Neural cell (in vitro differentiated cells): Measurements from ENCODE around the gene RAET1E. TPM values are rescaled to one million over a fixed set of nuclear protein-coding genes. Genes with fewer than 3 reads are reported as not detected.

Experiments used
- H2AFZ ChIP-seq: fragments of 200-600, 300-800 bp; sonication (generic), shearing (Covaris generic); 2 replicates; pipeline ENCODE4 v1.6.0; 2014; ENCODE audit warnings: low read depth, mild to moderate bottlenecking, antibody characterized with exemption, low read length, moderate library complexity
- H3F3A ChIP-seq: fragments of 200-600 bp; shearing (Covaris generic); 2 replicates; pipeline ENCODE4 v1.6.1; 2016; ENCODE audit warnings: mild to moderate bottlenecking, moderate library complexity, mixed read lengths, antibody characterized with exemption, low read length; ENCODE audit not compliant: insufficient read depth, poor library complexity, severe bottlenecking
- H3K27ac ChIP-seq: fragments of 200-600, 300-800 bp; sonication (generic), shearing (Covaris generic); 2 replicates; pipeline ENCODE4 v1.5.1; 2014; ENCODE audit warnings: mild to moderate bottlenecking, low read length, moderate library complexity
- H3K27me3 ChIP-seq: fragments of 300-800, 200-600 bp; sonication (generic), shearing (Covaris generic); 2 replicates; pipeline ENCODE4 v1.6.0; 2014; ENCODE audit warnings: mild to moderate bottlenecking, low read depth, low read length, moderate library complexity; ENCODE audit not compliant: insufficient read depth
- H3K36me3 ChIP-seq: fragments of 300-800, 200-600 bp; sonication (generic), shearing (Covaris generic); 2 replicates; pipeline ENCODE4 v1.5.1; 2014; ENCODE audit warnings: mild to moderate bottlenecking, antibody characterized with exemption, low read length, moderate library complexity; ENCODE audit not compliant: insufficient read depth
- H3K4me2 ChIP-seq: fragments of 300-800, 200-600 bp; sonication (generic), shearing (Covaris generic); 2 replicates; pipeline ENCODE4 v1.6.0; 2014; ENCODE audit warnings: mild to moderate bottlenecking, low read length
- H3K4me3 ChIP-seq: fragments of 300-800, 200-600 bp; sonication (generic), shearing (Covaris generic); 2 replicates; pipeline ENCODE4 v1.5.1; 2014; ENCODE audit warnings: mild to moderate bottlenecking, low read length, moderate library complexity
- H3K79me2 ChIP-seq: fragments of 200-600 bp; shearing (Covaris generic); replicated peaks from 2 replicates; pipeline ENCODE4 v1.6.0; 2014; ENCODE audit warnings: mild to moderate bottlenecking, low read length, moderate library complexity; ENCODE audit not compliant: insufficient read depth
- H3K9ac ChIP-seq: fragments of 300-800, 200-600 bp; sonication (generic), shearing (Covaris generic); 2 replicates; pipeline ENCODE4 v1.6.1; 2016; ENCODE audit warnings: mild to moderate bottlenecking, low read length, mixed read lengths
- H3K9me2 ChIP-seq: fragments of 200-600 bp; shearing (Covaris generic); 2 replicates; pipeline ENCODE4 v1.6.1; 2016; ENCODE audit warnings: mild to moderate bottlenecking, low read length, mixed read lengths; ENCODE audit not compliant: insufficient read depth
- H3K9me3 ChIP-seq: fragments of 200-600, 300-800 bp; sonication (generic), shearing (Covaris generic); 2 replicates; pipeline ENCODE4 v1.6.1; 2016; ENCODE audit warnings: mild to moderate bottlenecking, mixed run types, low read length, moderate library complexity, mixed read lengths
- H4K20me1 ChIP-seq: fragments of 200-600 bp; shearing (Covaris generic); 2 replicates; pipeline ENCODE4 v1.6.1; 2016; ENCODE audit warnings: mild to moderate bottlenecking, mixed run types; ENCODE audit not compliant: insufficient read depth
- CTCF ChIP-seq: fragments of 450-650 bp; IDR thresholded peaks from 2 replicates; pipeline ENCODE4 v1.5.1; 2014; ENCODE audit warnings: antibody characterized with exemption, mild to moderate bottlenecking, moderate library complexity; ENCODE audit not compliant: poor library complexity, severe bottlenecking
- EP300 ChIP-seq: fragments of 450-650 bp; conservative IDR thresholded peaks from 2 replicates; pipeline ENCODE4 v1.6.1; 2014; ENCODE audit warnings: antibody characterized with exemption, mild to moderate bottlenecking, moderate library complexity; ENCODE audit not compliant: poor library complexity, severe bottlenecking
- EZH2 ChIP-seq: fragments of 200-600, 300-800 bp; shearing (Covaris generic), sonication (generic); IDR thresholded peaks from 2 replicates; pipeline ENCODE4 v1.6.1; 2014; ENCODE audit warnings: antibody characterized with exemption, low read length, borderline replicate concordance, mild to moderate bottlenecking; ENCODE audit not compliant: insufficient read depth, poor library complexity, severe bottlenecking
- MXI1 ChIP-seq: fragments of 450-650 bp; conservative IDR thresholded peaks from 2 replicates; pipeline ENCODE4 v1.6.1; 2014; ENCODE audit warnings: antibody characterized with exemption, mild to moderate bottlenecking; ENCODE audit not compliant: poor library complexity, severe bottlenecking
- POLR2AphosphoS5 ChIP-seq: IDR thresholded peaks from 2 replicates; pipeline ENCODE4 v1.6.1; 2012
- RAD21 ChIP-seq: fragments of 450-650 bp; conservative IDR thresholded peaks from 2 replicates; pipeline ENCODE4 v1.6.1; 2014; ENCODE audit warnings: antibody characterized with exemption, mild to moderate bottlenecking, moderate library complexity
- REST ChIP-seq: IDR thresholded peaks from 2 replicates; pipeline ENCODE4 v1.6.1; 2012; ENCODE audit warnings: borderline replicate concordance
- SMC3 ChIP-seq: fragments of 450-650 bp; conservative IDR thresholded peaks from 2 replicates; pipeline ENCODE4 v1.6.1; 2014; ENCODE audit warnings: antibody characterized with exemption, mild to moderate bottlenecking, moderate library complexity; ENCODE audit not compliant: poor library complexity
- TAF1 ChIP-seq: IDR thresholded peaks from 2 replicates; pipeline ENCODE4 v1.6.1; 2012; ENCODE audit warnings: low read depth
- polyA plus RNA-seq: library from polyadenylated mRNA; depleted of rRNA; stranded (reverse); fragments of >200 nt; gene quantifications from 2 replicates; pipeline ENCODE4 v1.2.3, GENCODE V29; 2014

Gene RAET1E
- polyA plus RNA-seq, 1 donor from 2014 or later: not detected

GRCh38 chr6:149881860-149882259, 16.1 kb downstream of the RAET1E start:
- H2AFZ ChIP-seq: no peak overlapping the region
- TF ChIP-seq POLR2AphosphoS5: no peak
- no peak for TF ChIP-seq SMC3
- TF ChIP-seq MXI1: no peak
- TF ChIP-seq RAD21: no peak
- TF ChIP-seq EP300: no peak
- no peak for TF ChIP-seq TAF1
- TF ChIP-seq REST: no peak
- TF ChIP-seq EZH2: no peak
- TF ChIP-seq CTCF: no peak
- H3K4me3 ChIP-seq: no peak overlapping the region
- H3F3A ChIP-seq: no peaks in the 10 kb centered on the region
- H3K9me2 ChIP-seq: no peaks in the 10 kb centered on the region
- no peaks in the 10 kb centered on the region for H3K36me3 ChIP-seq
- H3K9me3 ChIP-seq: no peaks in the 10 kb centered on the region
- H3K4me2 ChIP-seq: no peak overlapping the region
- no peaks in the 10 kb centered on the region for H4K20me1 ChIP-seq
- H3K9ac ChIP-seq: no peak overlapping the region
- no peaks in the 10 kb centered on the region for H3K27me3 ChIP-seq
- no peak overlapping the region for H3K27ac ChIP-seq
- H3K79me2 ChIP-seq: no peaks in the 10 kb centered on the region

- Histone ChIP-seq H3K36me3 (no peaks in the 10 kb centered on the region), H3K4me3 (no peak overlapping the region), H3K9ac (no peak overlapping the region), H4K20me1 (no peaks in the 10 kb centered on the region), H3K27ac (no peak overlapping the region), H3K9me3 (no peaks in the 10 kb centered on the region), H3K4me2 (no peak overlapping the region), H2AFZ (no peak overlapping the region), H3K79me2 (no peaks in the 10 kb centered on the region), H3K9me2 (no peaks in the 10 kb centered on the region), H3K27me3 (no peaks in the 10 kb centered on the region), H3F3A (no peaks in the 10 kb centered on the region)
- TF ChIP-seq POLR2AphosphoS5 (no peak), CTCF (no peak), TAF1 (no peak), EZH2 (no peak), MXI1 (no peak), SMC3 (no peak), RAD21 (no peak), REST (no peak), EP300 (no peak)
These were observed 16.7 kb downstream of the RAET1E start for GRCh38 chr6:149881066-149881766.
